SKM-1 treated with dmso at 0.1 percent for 144 hours (cell line): ENCODE measurements around the gene GSTO1.
"Not testable (repeated sequence)": the region's sequence is repeated elsewhere in the genome, so short reads cannot be mapped to it uniquely, and the experiment has no call there.

Experiments used
- DNase-seq: peaks from one replicate; lab custom pipeline; 2025; ENCODE audit not compliant: unreplicated experiment; lab: John Stamatoyannopoulos, UW

GSTO1 gene

DNA sequence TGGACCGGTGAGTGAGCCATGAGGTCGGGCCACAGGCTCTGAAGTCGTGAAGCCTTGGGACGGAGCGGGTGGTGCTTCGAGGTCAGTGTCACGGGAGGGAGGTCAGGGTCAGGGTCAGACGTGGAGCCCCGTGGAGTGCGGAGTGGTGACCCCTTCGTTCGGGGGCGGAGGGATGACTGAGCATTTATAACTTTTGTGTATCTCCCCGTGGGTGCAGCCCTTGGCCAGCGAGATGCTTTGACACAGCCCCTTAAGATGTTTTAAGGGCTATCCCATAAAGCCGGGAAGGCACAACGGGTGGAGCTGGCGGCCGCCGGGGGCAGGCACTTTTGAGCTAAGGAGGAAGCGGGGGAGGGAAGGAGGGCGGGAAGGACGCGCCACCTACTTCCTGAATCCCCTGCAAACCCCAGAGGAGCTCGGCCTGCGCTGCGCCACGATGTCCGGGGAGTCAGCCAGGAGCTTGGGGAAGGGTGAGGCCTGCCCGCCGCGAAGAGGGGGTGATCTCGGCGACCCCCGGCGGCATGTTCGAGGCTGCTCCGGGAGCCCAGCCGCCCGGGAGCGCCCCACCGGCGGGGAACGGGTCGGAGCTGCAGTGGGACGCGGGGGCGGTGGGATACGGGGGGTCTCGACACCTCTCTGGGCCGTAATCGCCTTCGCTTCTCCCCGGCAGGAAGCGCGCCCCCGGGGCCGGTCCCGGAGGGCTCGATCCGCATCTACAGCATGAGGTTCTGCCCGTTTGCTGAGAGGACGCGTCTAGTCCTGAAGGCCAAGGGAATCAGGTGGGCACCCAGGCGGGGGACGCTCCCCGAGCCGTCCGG, at the start of gene GSTO1:
Gene GSTO1, plus strand, starts transcription at position 400 of the 818 bp plus-strand sequence. Its CDS starts 37 bp downstream, at position 437.
- peak; percentile 86 for DNase-seq

DNA sequence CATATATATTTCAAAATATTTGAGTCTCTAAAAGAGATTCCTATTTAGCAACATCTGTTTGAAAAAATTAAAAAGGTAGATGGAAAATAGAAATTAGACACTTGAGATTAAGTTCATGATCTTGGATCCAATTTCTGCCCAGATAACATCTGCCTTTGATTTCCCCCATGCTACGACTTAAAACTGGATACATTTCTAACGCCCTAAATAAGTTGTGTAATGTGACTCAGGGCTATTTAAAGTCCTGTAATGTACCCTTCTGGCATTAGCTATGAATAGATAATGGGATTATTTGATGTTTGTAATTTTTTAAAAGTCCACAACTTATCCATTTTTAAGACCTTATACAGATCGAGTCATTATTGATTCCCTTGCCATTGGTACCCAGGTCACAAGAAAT, 46.0 kb upstream of the GSTO1 start:
- DNase-seq = no peak

DNA sequence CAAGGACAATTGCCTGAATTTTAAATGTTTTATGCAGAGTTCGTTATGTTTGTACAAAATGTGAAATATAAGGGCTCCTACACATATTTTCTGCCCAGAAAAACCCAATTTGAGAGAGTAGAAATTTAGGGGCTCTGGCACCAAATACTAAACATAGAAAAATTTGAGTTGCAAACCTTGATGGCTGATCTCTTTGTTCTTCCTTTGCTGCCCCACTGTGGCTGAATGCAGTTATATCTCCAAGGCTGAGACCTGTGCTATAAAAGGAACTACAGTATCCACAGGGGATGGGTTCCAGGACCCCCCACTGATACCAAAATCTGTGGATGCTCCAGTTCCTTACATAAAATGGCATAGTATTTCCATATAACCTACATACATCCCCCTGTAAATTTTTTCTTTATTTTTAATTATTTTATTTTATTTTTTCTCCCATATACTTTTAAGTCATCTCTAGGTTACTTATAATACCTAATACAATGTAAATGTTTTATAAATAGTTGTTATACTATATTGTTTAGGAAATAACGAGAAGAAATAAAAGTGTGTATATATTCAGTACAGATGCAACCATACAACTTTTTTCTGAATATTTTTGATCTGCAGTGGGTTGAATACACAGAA, 45.0 kb upstream of the GSTO1 start:
- DNase-seq = peak; percentile 36

DNA sequence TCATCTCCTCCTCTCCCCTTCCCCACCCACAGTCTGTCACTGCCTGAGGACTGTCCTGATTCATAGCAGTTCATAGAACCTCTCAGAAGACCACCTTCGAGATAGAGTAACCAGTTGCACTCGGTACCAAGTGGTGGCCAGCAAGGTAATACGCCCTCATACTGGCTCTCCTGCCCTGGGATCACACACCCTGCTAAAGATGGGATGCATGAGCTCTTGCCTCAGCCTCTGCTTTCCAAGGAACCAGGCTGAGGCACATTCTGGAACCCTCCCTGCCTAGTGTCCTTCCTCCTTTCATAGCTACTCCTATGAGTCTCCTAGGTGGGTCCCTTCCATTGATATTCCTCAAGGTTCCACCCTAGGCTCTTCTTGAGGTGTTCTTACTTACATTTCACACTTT, 38.1 kb upstream of the GSTO1 start:
- no peak for DNase-seq

DNA sequence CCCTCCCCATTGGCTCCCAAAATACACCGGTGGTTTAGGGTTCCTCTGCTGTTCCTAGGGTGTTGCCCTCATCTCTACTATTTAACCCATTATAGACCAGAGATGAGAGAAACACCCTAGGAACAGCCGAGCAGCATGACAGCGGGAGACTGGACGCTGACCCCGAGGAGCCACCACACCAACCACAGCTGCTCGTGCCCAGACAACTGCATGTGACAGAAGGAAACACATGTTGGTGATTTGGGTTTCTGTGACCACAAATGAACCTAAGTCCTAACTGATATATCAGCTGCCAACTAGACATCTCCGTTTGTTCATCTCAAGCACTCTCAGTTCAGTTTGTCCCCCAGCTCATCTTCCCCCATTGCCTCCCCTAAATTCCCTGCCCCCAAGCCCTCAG, 35.9 kb upstream of the GSTO1 start:
- DNase-seq = peak; percentile 7

DNA sequence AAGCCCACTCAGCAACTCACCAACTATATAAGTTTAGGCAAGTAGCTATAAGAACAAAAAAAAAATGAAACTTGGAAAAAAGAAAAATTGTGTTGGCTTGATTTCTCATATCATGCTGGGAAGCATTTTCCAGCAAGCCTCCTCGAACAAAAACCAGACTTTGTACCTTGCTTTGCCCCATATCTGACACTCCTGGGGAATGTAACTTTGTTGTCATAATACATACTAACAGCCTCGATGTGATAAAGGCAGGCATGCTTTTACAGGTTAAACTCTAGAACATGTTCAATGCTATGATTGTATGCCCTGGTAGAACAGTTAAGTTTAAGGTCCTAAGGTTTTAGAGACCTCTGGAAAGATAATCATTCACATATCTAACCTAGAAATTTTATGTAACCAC, 34.2 kb upstream of the GSTO1 start:
- no peak for DNase-seq

DNA sequence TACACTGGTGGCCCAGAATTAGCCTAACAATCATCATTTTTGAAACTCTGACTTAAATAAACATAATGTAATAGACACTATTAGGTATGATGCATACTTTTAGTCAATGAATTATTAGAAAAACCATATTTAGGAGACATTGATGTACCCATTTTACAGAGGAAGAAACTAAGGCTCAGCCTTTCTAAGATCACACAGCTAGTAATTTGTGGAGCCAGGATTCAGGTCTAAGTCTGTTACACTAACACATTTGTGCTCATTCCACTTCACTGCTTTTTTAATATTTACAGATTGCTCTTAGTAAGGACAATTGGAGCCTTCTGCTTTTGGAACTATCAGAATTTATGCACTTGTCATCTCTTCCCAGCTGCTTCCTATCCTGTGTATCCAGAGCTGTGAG, 31.4 kb upstream of the GSTO1 start:
- DNase-seq = no peak

DNA sequence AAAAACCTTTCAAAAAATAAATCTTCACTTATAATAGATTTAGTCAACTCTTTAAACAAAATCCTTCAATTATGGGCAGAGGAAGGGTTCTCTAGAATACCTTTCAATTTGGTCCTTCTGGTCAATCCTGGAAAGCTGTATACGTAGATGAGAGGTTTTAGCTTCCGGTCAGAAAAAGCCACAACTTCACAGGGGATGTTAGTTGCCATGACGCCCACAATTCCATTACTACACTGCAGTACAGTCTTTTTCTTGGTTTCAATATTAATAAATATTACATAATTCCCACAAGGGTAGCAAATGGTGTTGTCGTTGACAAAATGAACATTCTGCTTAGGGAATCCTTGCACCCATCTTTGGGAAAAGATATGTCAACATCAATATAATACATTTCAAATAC, 24.2 kb upstream of the GSTO1 start:
- no peak for DNase-seq

DNA sequence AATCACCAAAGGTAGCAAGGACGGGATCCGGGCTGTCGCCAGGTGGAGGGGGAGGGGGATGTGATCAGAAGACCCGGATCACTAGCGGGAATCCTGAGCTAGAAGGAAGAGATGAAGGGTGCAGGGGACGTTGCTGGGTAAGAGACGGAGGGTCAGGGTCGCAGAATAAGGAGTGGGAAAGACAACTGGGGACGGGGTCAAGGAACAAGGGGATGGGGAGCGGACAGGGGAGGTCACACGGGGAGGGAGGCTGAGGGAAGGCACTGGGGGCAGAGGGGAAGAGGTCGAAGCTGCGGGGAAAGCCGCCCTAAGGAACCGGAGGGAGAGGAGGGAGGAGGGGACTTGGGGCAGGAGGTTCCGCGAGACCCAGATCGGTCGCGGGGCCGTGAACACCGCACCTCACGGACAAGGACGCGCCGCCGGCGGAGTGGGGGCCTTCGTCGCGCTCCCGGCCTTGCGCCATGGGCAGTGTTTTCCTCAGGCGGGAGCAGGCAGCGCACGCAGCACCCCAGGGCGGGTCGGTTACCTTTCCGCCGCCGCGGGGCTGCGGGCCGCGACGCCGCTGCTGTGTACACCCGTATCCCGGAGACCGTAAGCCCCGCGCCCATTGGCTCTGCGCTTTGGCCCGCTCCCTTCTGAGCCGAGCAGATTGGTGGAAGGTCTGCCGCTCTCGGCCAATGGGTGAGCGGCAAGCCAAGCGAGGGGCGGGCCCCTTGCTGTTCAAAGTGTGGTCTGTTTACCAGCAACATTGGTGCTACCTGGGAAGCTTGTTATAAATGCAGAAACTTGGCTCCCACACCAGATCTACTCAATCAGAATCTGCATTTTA, 22.7 kb upstream of the GSTO1 start, which contains the start of gene CFAP43:
Gene CFAP43, minus strand, starts transcription at position 581 of the 829 bp plus-strand sequence. Its CDS starts 118 bp downstream, at position 463.
- peak; percentile 84 for DNase-seq

DNA sequence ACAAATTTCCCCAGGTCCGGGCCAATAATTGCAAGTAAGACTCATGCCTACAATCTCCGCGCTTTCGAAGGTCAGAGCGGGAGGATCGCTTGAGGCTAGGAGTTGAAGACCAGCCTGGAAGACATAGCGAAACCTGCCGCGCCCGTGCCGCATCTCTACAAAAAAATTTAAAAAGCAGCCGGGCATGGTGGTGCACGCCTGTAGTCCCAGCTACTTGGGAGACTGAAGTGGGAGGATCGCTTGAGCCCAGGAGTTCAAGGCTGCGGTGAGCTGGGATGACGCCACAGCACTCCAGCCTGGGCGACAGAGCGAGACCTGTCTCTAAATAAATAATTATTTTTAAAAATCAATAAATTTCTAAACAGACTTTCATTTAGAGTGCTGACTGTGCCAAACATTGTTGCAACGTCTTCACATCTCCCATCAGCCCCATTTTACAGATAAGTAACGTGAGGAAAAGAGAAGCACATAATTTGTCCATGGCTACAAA, 22.0 kb upstream of the GSTO1 start:
- no peak for DNase-seq

DNA sequence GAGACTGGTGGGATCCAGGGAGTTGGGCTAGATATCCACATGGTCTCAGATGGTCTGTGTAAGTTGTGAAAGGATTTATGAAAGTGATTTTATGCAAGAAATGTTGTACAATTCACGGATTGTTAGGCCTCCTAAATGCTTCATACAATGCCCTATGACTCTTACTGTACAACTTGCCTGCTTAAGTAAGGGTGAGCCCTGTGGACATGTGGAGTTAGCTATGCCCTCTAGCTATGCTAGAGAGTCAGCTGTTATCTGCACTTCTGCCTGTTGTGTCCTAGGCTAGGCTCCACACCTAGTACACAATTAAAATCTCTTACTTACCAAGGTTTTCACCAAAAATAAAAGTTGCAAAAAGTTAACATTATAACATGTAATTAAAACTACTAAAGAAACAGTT, 20.9 kb upstream of the GSTO1 start:
- DNase-seq = no peak

DNA sequence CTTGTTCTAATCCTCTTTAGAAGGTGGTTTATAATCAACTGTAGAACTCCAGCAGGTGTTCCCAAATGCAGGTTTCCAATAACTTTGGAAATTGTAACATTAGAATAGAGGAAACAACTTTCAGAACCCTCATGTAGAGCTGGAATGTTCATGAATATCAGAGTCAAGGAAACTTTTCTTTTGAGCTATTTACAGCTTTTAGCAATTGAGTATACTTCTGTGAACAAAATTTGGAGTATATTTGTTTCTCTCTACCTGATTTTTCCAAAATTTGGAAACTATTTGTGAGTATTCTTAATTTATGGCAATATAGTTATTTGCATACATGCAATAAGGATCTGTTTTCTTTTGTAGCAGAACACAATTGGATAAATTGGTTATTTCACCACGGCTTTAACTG, 19.8 kb upstream of the GSTO1 start:
- DNase-seq = no peak

DNA sequence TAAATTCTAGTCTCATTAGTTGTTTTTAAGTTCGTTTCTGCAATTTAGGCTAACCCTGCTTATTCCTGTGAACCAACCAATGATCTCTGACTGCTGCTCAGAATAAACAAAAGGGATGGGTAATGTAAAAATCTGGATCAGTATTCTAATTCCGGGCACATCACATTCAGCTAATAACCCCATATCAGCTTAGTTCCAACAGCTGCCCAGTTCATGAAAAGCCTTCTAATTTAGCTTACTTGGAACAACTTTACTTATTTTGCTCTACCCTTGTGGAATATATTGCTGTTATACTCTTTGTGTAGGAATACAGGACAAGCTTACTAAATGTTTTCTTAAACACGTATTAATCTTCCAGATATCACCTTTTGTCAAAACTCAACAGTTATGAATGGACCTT, 18.9 kb upstream of the GSTO1 start:
- no peak for DNase-seq

DNA sequence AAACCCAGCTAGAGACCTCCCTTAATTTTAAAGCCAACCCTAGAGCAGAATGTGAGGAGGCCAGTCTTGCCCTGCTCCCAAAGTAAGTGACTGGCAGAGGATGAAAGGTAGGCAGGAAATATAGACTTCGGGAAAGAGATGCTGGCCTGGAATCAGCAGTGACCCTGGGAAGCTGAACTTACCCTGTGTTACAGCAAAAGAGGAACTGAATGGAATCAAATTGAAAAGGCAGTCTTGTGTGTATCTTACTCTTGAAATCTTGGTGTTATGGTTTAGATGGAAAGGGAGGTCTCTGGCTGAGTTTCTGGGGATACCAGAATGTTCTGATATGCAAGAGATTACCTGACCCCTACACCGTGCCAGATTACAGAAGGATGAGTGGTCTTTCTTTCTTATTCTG, 14.6 kb upstream of the GSTO1 start:
- no peak for DNase-seq

DNA sequence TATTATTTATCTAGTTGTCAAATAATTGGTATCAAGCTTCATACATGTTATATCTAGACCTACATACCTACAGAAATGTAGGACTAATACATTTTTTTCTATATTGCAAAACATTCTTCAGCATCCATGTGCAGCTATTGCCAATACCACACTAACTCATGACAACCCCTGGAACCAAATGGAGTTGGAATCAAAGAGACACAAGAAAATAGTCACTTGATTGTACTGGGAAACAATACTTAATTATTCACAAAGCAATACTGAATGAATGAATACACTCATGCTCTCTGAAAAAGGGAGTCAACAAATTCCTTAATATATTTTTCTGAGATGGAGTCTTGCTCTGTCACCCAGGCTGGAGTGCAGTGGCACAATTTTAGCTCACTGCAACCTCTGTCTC, 12.1 kb upstream of the GSTO1 start:
- DNase-seq = no peak

DNA sequence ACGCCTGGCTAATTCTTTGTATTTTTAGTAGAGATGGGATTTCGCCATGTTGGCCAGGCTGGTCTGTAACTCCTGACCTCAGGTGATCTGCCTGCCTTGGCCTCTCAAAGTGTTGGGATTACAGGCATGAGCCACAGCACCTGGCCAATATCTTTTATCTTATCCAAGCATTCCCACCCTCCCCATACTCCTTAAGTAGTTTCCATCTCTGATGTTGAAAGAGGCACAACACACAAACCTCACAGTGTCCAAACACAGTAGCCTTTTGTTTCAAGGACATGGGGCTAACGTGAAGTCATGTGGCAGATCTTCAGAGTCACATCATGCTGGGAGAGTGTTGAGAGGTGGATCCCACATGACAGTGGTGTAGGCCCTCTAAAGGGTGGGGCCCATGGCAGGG, 11.7 kb upstream of the GSTO1 start:
- DNase-seq = not testable (repeated sequence)

DNA sequence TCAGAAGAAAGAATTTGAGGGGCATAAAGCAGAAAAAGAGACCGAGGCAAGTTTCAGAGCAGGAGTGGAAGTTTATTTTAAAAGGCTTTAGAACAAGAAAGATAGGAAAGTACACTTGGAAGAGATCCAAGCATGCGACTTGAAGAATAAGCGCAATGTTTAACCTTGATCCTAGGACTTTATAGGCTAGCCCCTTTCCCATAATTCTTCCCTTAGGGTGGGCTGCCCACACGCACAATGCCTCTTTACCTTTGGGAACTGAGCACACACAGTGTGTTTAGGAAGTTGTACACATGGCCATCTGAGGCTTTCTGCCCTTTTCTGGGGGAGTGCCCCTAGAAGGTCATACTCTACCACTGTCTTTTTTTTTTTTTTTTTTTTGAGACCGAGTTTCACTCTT, 11.2 kb upstream of the GSTO1 start:
- no peak for DNase-seq

DNA sequence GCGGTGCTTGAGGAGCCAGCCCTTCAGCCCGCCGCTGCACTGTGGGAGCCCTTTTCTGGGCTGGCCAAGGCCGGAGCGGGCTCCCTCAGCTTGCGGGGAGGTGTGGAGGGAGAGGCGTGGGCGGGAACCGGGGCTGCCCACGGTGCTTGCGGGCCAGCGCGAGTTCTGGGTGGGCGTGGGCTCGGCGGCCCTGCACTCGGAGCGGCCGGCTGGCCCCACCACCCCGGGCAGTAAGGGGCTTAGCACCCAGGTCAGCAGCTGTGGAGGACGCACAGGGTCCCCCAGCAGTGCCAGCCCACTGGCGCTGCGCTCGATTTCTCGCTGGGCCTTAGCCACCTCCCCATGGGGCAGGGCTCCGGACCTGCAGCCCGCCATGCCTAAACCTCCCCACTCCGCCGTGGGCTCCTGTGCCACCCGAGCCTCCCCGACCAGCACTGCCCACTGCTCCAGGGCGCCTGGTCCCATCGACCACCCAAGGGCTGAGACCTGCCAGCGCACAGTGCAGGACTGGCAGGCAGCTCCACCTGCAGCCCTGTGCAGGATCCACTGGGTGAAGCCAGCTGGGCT, 9.5 kb upstream of the GSTO1 start:
- DNase-seq = no peak

DNA sequence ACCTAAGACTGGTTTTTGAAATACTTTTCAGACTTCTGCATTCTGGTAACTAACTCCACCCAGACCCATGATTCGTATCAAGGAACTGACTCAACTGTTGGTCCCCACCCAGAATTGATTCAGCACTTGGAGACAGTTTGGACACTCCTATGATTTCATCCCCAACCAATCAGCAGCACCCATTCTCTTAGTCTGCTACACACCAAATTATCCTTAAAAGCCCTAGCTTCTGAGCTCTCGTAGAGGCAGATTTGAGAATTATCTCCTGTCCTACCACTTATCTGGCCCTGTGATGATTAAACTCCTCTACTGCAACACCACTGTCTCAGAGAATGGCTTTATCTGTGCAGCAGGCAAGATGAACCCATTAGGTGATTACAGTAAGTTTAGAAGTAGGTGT, 7.7 kb upstream of the GSTO1 start:
- DNase-seq = no peak

DNA sequence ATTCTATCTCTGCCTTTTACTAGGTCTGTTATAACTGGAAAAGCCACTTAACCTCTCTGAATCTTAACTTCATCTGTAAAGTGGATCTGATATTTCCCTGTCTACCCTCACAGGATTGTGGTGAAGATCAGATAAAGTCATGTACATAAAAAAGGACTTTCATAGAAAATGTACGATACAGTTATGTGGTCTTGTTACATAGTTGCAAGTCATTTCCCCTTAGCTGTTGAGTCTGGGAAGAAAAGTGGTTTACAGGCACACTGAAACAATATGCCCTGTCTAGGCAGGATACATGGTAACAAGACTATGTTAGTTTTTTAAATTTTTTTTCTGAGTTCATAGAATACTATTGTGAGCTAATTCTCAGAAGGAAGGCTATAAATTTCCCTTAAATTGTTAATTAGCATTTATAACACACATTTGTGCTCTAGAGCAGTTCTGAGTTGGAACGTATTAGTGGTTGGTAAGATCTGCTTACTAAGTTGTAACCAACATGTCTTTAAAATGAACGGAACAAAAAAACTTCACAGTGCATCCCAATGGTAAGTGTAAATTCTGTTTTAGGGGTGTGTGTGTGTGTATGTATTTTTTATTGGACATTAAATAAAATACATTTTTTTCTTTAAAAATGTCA, 7.1 kb upstream of the GSTO1 start:
- DNase-seq = no peak

DNA sequence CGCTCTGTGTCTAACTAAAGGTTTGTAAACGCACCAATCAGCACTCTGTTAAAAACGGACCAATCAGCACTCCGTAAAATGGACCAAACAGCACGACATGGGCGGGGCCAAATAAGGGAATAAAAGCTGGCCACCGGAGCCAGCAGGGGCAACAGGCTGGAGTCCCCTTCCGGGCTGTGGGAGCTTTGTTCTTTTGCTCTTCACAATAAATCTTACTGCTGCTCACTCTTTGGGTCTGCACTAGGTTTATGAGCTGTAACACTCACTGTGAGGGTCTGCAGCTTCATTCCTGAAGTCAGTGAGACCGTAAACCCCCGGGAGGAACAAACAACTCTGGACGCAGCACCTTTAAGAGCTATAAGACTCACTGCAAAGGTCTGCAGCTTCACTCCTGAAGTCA, 5.8 kb upstream of the GSTO1 start:
- DNase-seq = not testable (repeated sequence)
